OCI-LY7 (cell line): ENCODE data around the gene GAMT. TPM values are rescaled to one million over a fixed set of nuclear protein-coding genes. Genes with fewer than 3 reads are reported as not detected.

ENCODE experiments used
- BruUV-seq: library from RNA; stranded (reverse); fragments of 400-500 nt; replicated peaks from 2 replicates; lab custom pipeline; 2021; lab: Mats Ljungman, UMichigan
- CTCF ChIA-PET: fragments of 300-600 bp; sonication (Branson Sonifier 250); formaldehyde crosslinking; loops from one replicate; lab custom pipeline; 2022; ENCODE audit warnings: antibody characterized with exemption; ENCODE audit not compliant: unreplicated experiment; lab: Charles Lee
- POLR2A ChIA-PET: fragments of 300-600 bp; sonication (Branson Sonifier 250); formaldehyde crosslinking; loops from one replicate; lab custom pipeline; 2022; ENCODE audit warnings: antibody characterized with exemption; lab: Charles Lee
- DNase-seq: peaks from one replicate; pipeline ENCODE4 v3.0.0-alpha.2; 2015; ENCODE audit warnings: low spot score
- H2AFZ ChIP-seq: fragments of 200-600 bp; sonication (generic), shearing (Covaris generic); 2 replicates; pipeline ENCODE4 v1.6.1; 2014; ENCODE audit warnings: mild to moderate bottlenecking, antibody characterized with exemption, low read length, moderate library complexity
- H3K27ac ChIP-seq: fragments of 200-600 bp; sonication (generic); 2 replicates; pipeline ENCODE4 v1.5.1; 2014; ENCODE audit warnings: mixed run types, low read depth, mild to moderate bottlenecking, moderate library complexity, low read length, inconsistent platforms; ENCODE audit not compliant: poor library complexity, severe bottlenecking
- H3K36me3 ChIP-seq: fragments of 200-600 bp; sonication (generic); 2 replicates; pipeline ENCODE4 v1.6.1; 2014; ENCODE audit warnings: mild to moderate bottlenecking, antibody characterized with exemption, low read length, moderate library complexity, mixed read lengths; ENCODE audit not compliant: insufficient read depth
- H3K4me1 ChIP-seq: fragments of 200-600 bp; sonication (generic); 2 replicates; pipeline ENCODE4 v1.5.1; 2014; ENCODE audit warnings: mild to moderate bottlenecking, low read length; ENCODE audit not compliant: insufficient read depth, poor library complexity, severe bottlenecking
- H3K4me2 ChIP-seq: fragments of 200-600 bp; sonication (generic); 2 replicates; pipeline ENCODE4 v1.6.1; 2014; ENCODE audit warnings: mild to moderate bottlenecking, low read length
- H3K4me3 ChIP-seq: fragments of 200-600 bp; sonication (generic); 2 replicates; pipeline ENCODE4 v1.5.1; 2014; ENCODE audit warnings: mild to moderate bottlenecking, low read depth, low read length; ENCODE audit not compliant: poor library complexity, severe bottlenecking
- H3K79me2 ChIP-seq: fragments of 200-600 bp; sonication (generic); 2 replicates; pipeline ENCODE4 v1.6.1; 2016; ENCODE audit warnings: low read depth, mild to moderate bottlenecking, low read length, moderate library complexity, mixed read lengths; ENCODE audit not compliant: insufficient read depth
- H3K9me2 ChIP-seq: fragments of 200-600 bp; sonication (generic); 2 replicates; pipeline ENCODE4 v1.6.1; 2016; ENCODE audit warnings: mild to moderate bottlenecking, low read length, mixed read lengths; ENCODE audit not compliant: insufficient read depth
- H3K9me3 ChIP-seq: fragments of 200-600 bp; sonication (generic); 2 replicates; pipeline ENCODE4 v1.6.1; 2014; ENCODE audit warnings: mild to moderate bottlenecking, mixed run types, low read length, mixed read lengths
- H4K20me1 ChIP-seq: fragments of 200-600 bp; sonication (generic); 2 replicates; pipeline ENCODE4 v1.6.1; 2014; ENCODE audit warnings: mild to moderate bottlenecking, antibody characterized with exemption, low read length, moderate library complexity, mixed read lengths; ENCODE audit not compliant: insufficient read depth
- EZH2phosphoT487 ChIP-seq: fragments of 200-600 bp; sonication (generic); IDR thresholded peaks from 2 replicates; pipeline ENCODE4 v1.6.1; 2018; ENCODE audit warnings: low read depth, borderline replicate concordance, mild to moderate bottlenecking, mixed run types, antibody characterized with exemption, low read length, moderate library complexity, mixed read lengths
- intact Hi-C: fragments of 100-400 bp; cut with micrococcal nuclease; formaldehyde crosslinking; loops from one replicate; pipeline ENCODE4 v1.10.0; 2022; ENCODE audit not compliant: unreplicated experiment
- total RNA-seq, 2 experiments: library from RNA; depleted of rRNA in 1 of 2; stranded (reverse); fragments of >200 nt in 1 of 2; shearing (Covaris generic) in 1 of 2; gene quantifications; 2 replicates each; pipeline ENCODE4 v1.2.3, GENCODE V29; 2014 to 2022
- TF ChIP-seq, protein P1 (sequence below): fragments of 200-600 bp; sonication (generic); conservative IDR thresholded peaks from 2 replicates; pipeline ENCODE4 v1.5.1; 2014; ENCODE audit warnings: mild to moderate bottlenecking, antibody characterized with exemption, low read length, moderate library complexity, mixed read lengths

The GAMT gene
- total RNA-seq, 2 experiments from 2014 or later, result 14.4 to 27.5 TPM

DNA sequence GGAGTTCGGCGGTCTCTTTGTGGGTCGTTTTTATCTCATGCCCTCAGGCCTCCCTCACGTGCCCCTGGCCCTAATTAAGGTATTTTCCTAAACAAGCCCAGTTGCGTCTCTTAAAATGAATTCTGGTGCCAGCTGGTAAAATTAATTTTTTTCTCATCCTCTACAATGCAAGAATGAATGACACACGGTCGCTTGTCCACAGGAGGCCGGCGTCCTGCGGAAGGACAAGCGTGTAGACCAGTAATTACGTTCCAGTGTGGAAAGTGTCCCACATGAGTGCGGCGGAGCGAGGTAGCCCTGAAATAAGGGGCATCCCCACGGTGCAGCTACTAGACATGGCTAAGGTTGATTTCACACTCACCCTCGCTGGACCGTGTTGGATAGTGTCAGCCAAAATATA lies 52.1 kb downstream of the GAMT start:
- H3K27ac ChIP-seq, result no peak overlapping the region
- no peak overlapping the region for H2AFZ ChIP-seq
- no TSS peak for BruUV-seq
- no peak overlapping the region for H3K4me2 ChIP-seq
- intact Hi-C loops, result no loop called here
- TF ChIP-seq EZH2phosphoT487, result no peak
- TF ChIP-seq, protein P1, sequence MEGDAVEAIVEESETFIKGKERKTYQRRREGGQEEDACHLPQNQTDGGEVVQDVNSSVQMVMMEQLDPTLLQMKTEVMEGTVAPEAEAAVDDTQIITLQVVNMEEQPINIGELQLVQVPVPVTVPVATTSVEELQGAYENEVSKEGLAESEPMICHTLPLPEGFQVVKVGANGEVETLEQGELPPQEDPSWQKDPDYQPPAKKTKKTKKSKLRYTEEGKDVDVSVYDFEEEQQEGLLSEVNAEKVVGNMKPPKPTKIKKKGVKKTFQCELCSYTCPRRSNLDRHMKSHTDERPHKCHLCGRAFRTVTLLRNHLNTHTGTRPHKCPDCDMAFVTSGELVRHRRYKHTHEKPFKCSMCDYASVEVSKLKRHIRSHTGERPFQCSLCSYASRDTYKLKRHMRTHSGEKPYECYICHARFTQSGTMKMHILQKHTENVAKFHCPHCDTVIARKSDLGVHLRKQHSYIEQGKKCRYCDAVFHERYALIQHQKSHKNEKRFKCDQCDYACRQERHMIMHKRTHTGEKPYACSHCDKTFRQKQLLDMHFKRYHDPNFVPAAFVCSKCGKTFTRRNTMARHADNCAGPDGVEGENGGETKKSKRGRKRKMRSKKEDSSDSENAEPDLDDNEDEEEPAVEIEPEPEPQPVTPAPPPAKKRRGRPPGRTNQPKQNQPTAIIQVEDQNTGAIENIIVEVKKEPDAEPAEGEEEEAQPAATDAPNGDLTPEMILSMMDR, result no peak
- DNase-seq, result no peak
- POLR2A ChIA-PET, result interaction anchor here (1.3 kb wide), 1 partner anchor 76 kb away, joined by 3 read pairs; no protein-coding TSS in a partner anchor
- H4K20me1 ChIP-seq, result no peaks in the 10 kb centered on the region
- CTCF ChIA-PET, result no interaction called here
- H3K79me2 ChIP-seq, result no peaks in the 10 kb centered on the region
- H3K36me3 ChIP-seq, result no peaks in the 10 kb centered on the region
- peaks cover 22% of the 10 kb centered on the region for H3K4me1 ChIP-seq
- H3K9me2 ChIP-seq, result no peaks in the 10 kb centered on the region
- H3K4me3 ChIP-seq, result no peak overlapping the region
- H3K9me3 ChIP-seq, result no peaks in the 10 kb centered on the region

Other genes starting within 250 kb of the GAMT start
- 17.6 and 26.6 TPM in 2 replicates for gene SBNO2, start 227.3 kb downstream of the GAMT start, total RNA-seq (2014; rRNA removed; shearing (Covaris generic))
- gene SBNO2, start 227.3 kb downstream of the GAMT start, total RNA-seq (2022), result 43.3 and 48.8 TPM in 2 replicates
- gene STK11, start 195.8 kb downstream of the GAMT start, total RNA-seq (2014; rRNA removed; shearing (Covaris generic)), result 68.7 and 78.4 TPM in 2 replicates
- 76.5 and 82.2 TPM in 2 replicates for gene STK11, start 195.8 kb downstream of the GAMT start, total RNA-seq (2022)
- 0.09 and 0.33 TPM in 2 replicates for gene CBARP, start 163.5 kb downstream of the GAMT start, total RNA-seq (2014; rRNA removed; shearing (Covaris generic))
- gene CBARP, start 163.5 kb downstream of the GAMT start, total RNA-seq (2022), result 0.13 and 0.18 TPM in 2 replicates
- 51.8 and 82.1 TPM in 2 replicates for gene ATP5F1D, start 159.8 kb downstream of the GAMT start, total RNA-seq (2014; rRNA removed; shearing (Covaris generic))
- gene ATP5F1D, start 159.8 kb downstream of the GAMT start, total RNA-seq (2022), result 207 and 266 TPM in 2 replicates
- gene MIDN, start 153.0 kb downstream of the GAMT start, total RNA-seq (2014; rRNA removed; shearing (Covaris generic)), result 11.7 and 20.3 TPM in 2 replicates
- 70.9 and 75.8 TPM in 2 replicates for gene MIDN, start 153.0 kb downstream of the GAMT start, total RNA-seq (2022)
- 278 and 287 TPM in 2 replicates for gene CIRBP, start 132.2 kb downstream of the GAMT start, total RNA-seq (2014; rRNA removed; shearing (Covaris generic))
- 309 and 321 TPM in 2 replicates for gene CIRBP, start 132.2 kb downstream of the GAMT start, total RNA-seq (2022)
- 52.6 and 53.2 TPM in 2 replicates for gene FAM174C, start 126.0 kb downstream of the GAMT start, total RNA-seq (2014; rRNA removed; shearing (Covaris generic))
- 79.8 and 81.5 TPM in 2 replicates for gene FAM174C, start 126.0 kb downstream of the GAMT start, total RNA-seq (2022)
- not detected in 2 replicates for gene EFNA2, start 115.7 kb downstream of the GAMT start, total RNA-seq (2014; rRNA removed; shearing (Covaris generic))
- not detected in 2 replicates for gene EFNA2, start 115.7 kb downstream of the GAMT start, total RNA-seq (2022)
- gene NDUFS7, start 17.6 kb downstream of the GAMT start, total RNA-seq (2014; rRNA removed; shearing (Covaris generic)), result 125 and 132 TPM in 2 replicates
- 147 and 148 TPM in 2 replicates for gene NDUFS7, start 17.6 kb downstream of the GAMT start, total RNA-seq (2022)
- gene DAZAP1, start 6.0 kb upstream of the GAMT start, total RNA-seq (2014; rRNA removed; shearing (Covaris generic)), result 170 and 210 TPM in 2 replicates
- gene DAZAP1, start 6.0 kb upstream of the GAMT start, total RNA-seq (2022), result 373 and 383 TPM in 2 replicates
- gene RPS15, start 36.9 kb upstream of the GAMT start, total RNA-seq (2014; rRNA removed; shearing (Covaris generic)), result 2,068 and 2,241 TPM in 2 replicates
- 1,654 and 1,860 TPM in 2 replicates for gene RPS15, start 36.9 kb upstream of the GAMT start, total RNA-seq (2022)
- 0.23 and 0.57 TPM in 2 replicates for gene APC2, start 48.6 kb upstream of the GAMT start, total RNA-seq (2014; rRNA removed; shearing (Covaris generic))
- 2.4 and 5.5 TPM in 2 replicates for gene APC2, start 48.6 kb upstream of the GAMT start, total RNA-seq (2022)
- 27.1 and 45.6 TPM in 2 replicates for gene C19orf25, start 77.7 kb upstream of the GAMT start, total RNA-seq (2014; rRNA removed; shearing (Covaris generic))
- gene C19orf25, start 77.7 kb upstream of the GAMT start, total RNA-seq (2022), result 54.6 and 58.6 TPM in 2 replicates
- gene PCSK4, start 88.8 kb upstream of the GAMT start, total RNA-seq (2014; rRNA removed; shearing (Covaris generic)), result 1.9 and 8.3 TPM in 2 replicates
- 13.0 and 15.7 TPM in 2 replicates for gene PCSK4, start 88.8 kb upstream of the GAMT start, total RNA-seq (2022)
- gene REEP6, start 89.6 kb upstream of the GAMT start, total RNA-seq (2014; rRNA removed; shearing (Covaris generic)), result 0.46 and 1.3 TPM in 2 replicates
- gene REEP6, start 89.6 kb upstream of the GAMT start, total RNA-seq (2022), result 3.1 and 3.6 TPM in 2 replicates
- gene ADAMTSL5, start 111.5 kb upstream of the GAMT start, total RNA-seq (2014; rRNA removed; shearing (Covaris generic)), result not detected in 2 replicates
- 0.34 TPM in 1 of 2 replicates, not detected in the other for gene ADAMTSL5, start 111.5 kb upstream of the GAMT start, total RNA-seq (2022)
- 0.31 TPM in 1 of 2 replicates, not detected in the other for gene PLK5, start 122.5 kb upstream of the GAMT start, total RNA-seq (2014; rRNA removed; shearing (Covaris generic))
- gene PLK5, start 122.5 kb upstream of the GAMT start, total RNA-seq (2022), result 0.17 and 0.26 TPM in 2 replicates
- 11.7 and 13.6 TPM in 2 replicates for gene MEX3D, start 166.8 kb upstream of the GAMT start, total RNA-seq (2014; rRNA removed; shearing (Covaris generic))
- gene MEX3D, start 166.8 kb upstream of the GAMT start, total RNA-seq (2022), result 9.4 and 11.9 TPM in 2 replicates
- 147 and 172 TPM in 2 replicates for gene MBD3, start 191.3 kb upstream of the GAMT start, total RNA-seq (2014; rRNA removed; shearing (Covaris generic))
- gene MBD3, start 191.3 kb upstream of the GAMT start, total RNA-seq (2022), result 168 TPM in 2 replicates
- 85.3 and 86.2 TPM in 2 replicates for gene UQCR11, start 203.9 kb upstream of the GAMT start, total RNA-seq (2014; rRNA removed; shearing (Covaris generic))
- 143 and 187 TPM in 2 replicates for gene UQCR11, start 203.9 kb upstream of the GAMT start, total RNA-seq (2022)